HEK293 (cell line): Measurements from ENCODE around the gene FKBP7.

Experiments used
- CTCF ChIA-PET: fragments of 350-600 bp; formaldehyde crosslinking; extraction: SDS; loops from one replicate; lab custom pipeline; 2021; ENCODE audit warnings: antibody characterized with exemption; lab: Yijun Ruan, JAX
- POLR2A ChIA-PET: fragments of 300-600 bp; formaldehyde crosslinking; extraction: SDS; loops from one replicate; lab custom pipeline; 2020; ENCODE audit warnings: antibody characterized with exemption, inconsistent platforms; lab: Yijun Ruan, JAX
- H3K27ac ChIP-seq: fragments of 200-500 bp; sonication (Bioruptor generic); 2 replicates; pipeline ENCODE4 v1.5.1; 2014; ENCODE audit warnings: low read depth, low read length, control low read depth, inconsistent platforms; ENCODE audit errors: extremely low read depth
- H3K36me3 ChIP-seq, 2 experiments: fragments of 200-500 bp in 1 of 2; sonication (Bioruptor generic) in 1 of 2; 1 replicate in 1 of 2; 2 replicates in 1 of 2; pipeline ENCODE4 v1.5.1; 2014 to 2017; ENCODE audit warnings: inconsistent platforms in 2 of 2, low read length in 2 of 2; ENCODE audit not compliant: control insufficient read depth in 2 of 2, insufficient read depth in 1 of 2
- H3K4me1 ChIP-seq: fragments of 200-500 bp; sonication (Bioruptor generic); 2 replicates; pipeline ENCODE4 v1.5.1; 2014; ENCODE audit warnings: mild to moderate bottlenecking, low read length, inconsistent platforms; ENCODE audit not compliant: control insufficient read depth, insufficient read depth
- H3K4me3 ChIP-seq: 2 replicates; pipeline ENCODE4 v1.5.1; 2011; ENCODE audit warnings: low read depth, mild to moderate bottlenecking, control low read depth, low read length, moderate library complexity
- H3K9me3 ChIP-seq: fragments of 200-500 bp; sonication (Bioruptor generic); 2 replicates; pipeline ENCODE4 v1.5.1; 2014; ENCODE audit warnings: low read depth, low read length, inconsistent platforms; ENCODE audit not compliant: control insufficient read depth, insufficient read depth
- IKZF3 ChIP-seq: fragments of 450-650 bp; IDR thresholded peaks from 2 replicates; pipeline ENCODE4 v1.5.0; 2018; ENCODE audit warnings: missing biosample characterization, mild to moderate bottlenecking, missing genetic modification characterization, moderate library complexity
- PRDM2 ChIP-seq: fragments of 450-650 bp; formaldehyde crosslinking; IDR thresholded peaks from 2 replicates; pipeline ENCODE4 v1.5.1; 2016; ENCODE audit warnings: missing biosample characterization, missing genetic modification characterization, borderline replicate concordance
- PRDM6 ChIP-seq: fragments of 450-650 bp; formaldehyde crosslinking; IDR thresholded peaks from 2 replicates; pipeline ENCODE4 v1.5.1; 2017; ENCODE audit warnings: missing biosample characterization, missing genetic modification characterization
- REPIN1 ChIP-seq: fragments of 450-650 bp; formaldehyde crosslinking; IDR thresholded peaks from 2 replicates; pipeline ENCODE4 v1.5.1; 2017; ENCODE audit warnings: missing biosample characterization, missing genetic modification characterization, low read depth
- SP2 ChIP-seq: fragments of 450-650 bp; formaldehyde crosslinking; IDR thresholded peaks from 2 replicates; pipeline ENCODE4 v1.5.1; 2016; ENCODE audit warnings: missing biosample characterization, missing genetic modification characterization
- ZBTB21 ChIP-seq: fragments of 450-650 bp; formaldehyde crosslinking; IDR thresholded peaks from 2 replicates; pipeline ENCODE4 v1.5.1; 2017; ENCODE audit warnings: missing biosample characterization, missing genetic modification characterization
- ZNF121 ChIP-seq: fragments of 450-650 bp; formaldehyde crosslinking; IDR thresholded peaks from 2 replicates; pipeline ENCODE4 v1.5.1; 2016; ENCODE audit warnings: missing biosample characterization, missing genetic modification characterization
- ZNF140 ChIP-seq: fragments of 450-650 bp; formaldehyde crosslinking; IDR thresholded peaks from 2 replicates; pipeline ENCODE4 v1.5.1; 2016; ENCODE audit warnings: missing biosample characterization, missing genetic modification characterization
- ZNF184 ChIP-seq: fragments of 450-650 bp; IDR thresholded peaks from 2 replicates; pipeline ENCODE4 v1.5.1; 2018; ENCODE audit warnings: missing biosample characterization, mild to moderate bottlenecking, missing genetic modification characterization
- ZNF280D ChIP-seq: fragments of 450-650 bp; formaldehyde crosslinking; IDR thresholded peaks from 2 replicates; pipeline ENCODE4 v1.5.1; 2016; ENCODE audit warnings: missing biosample characterization, missing genetic modification characterization
- ZNF341 ChIP-seq: fragments of 450-650 bp; formaldehyde crosslinking; IDR thresholded peaks from 2 replicates; pipeline ENCODE4; 2016; ENCODE audit warnings: low read depth, missing biosample characterization, missing genetic modification characterization
- ZNF529 ChIP-seq: fragments of 450-650 bp; formaldehyde crosslinking; IDR thresholded peaks from 2 replicates; pipeline ENCODE4 v1.5.1; 2017; ENCODE audit warnings: missing genetic modification characterization, missing biosample characterization; ENCODE audit not compliant: insufficient replicate concordance
- ZNF747 ChIP-seq: fragments of 450-650 bp; formaldehyde crosslinking; IDR thresholded peaks from 2 replicates; pipeline ENCODE4 v1.5.1; 2016; ENCODE audit warnings: missing biosample characterization, missing genetic modification characterization
- ZNF843 ChIP-seq: fragments of 450-650 bp; formaldehyde crosslinking; IDR thresholded peaks from 2 replicates; pipeline ENCODE4 v1.5.1; 2016; ENCODE audit warnings: missing biosample characterization, missing genetic modification characterization
- ZSCAN23 ChIP-seq: fragments of 450-650 bp; formaldehyde crosslinking; IDR thresholded peaks from 2 replicates; pipeline ENCODE4 v1.5.1; 2016; ENCODE audit warnings: missing biosample characterization, missing genetic modification characterization
- TF ChIP-seq, protein P1 (sequence below): fragments of 450-650 bp; formaldehyde crosslinking; IDR thresholded peaks from 2 replicates; pipeline ENCODE4 v1.5.1; 2016; ENCODE audit warnings: missing biosample characterization, missing genetic modification characterization

Gene FKBP7

DNA sequence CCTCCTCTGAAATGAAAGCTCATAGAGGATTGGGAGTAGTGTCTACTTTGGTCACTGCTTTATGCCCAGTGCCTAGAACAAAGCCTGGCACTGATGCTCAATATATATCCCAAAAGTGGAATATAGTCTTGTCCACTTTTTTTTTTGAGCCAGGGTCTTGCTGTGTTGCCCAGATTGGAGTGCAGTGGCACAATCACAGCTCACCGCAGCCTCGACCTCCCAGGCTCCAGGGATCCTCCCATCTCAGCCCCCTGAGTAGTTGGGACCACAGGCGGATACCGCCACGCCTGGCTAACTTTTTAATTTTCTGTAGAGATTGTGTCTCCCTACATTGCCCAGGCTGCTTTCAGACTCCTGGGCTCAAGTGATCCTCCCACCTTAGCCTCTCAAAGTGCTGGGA lies 3.8 kb downstream of the FKBP7 start:
- H3K9me3 ChIP-seq = no peaks in the 10 kb centered on the region
- TF ChIP-seq PRDM2 (tag by site-specific recombination) (no peak), ZNF121 (tag by site-specific recombination) (peak; percentile 76)
- TF ChIP-seq, all 188 proteins: peak for 1
- Histone ChIP-seq H3K36me3 (no peaks in the 10 kb centered on the region), H3K4me1 (peaks cover 5% of the 10 kb centered on the region; the same call in 1 of the 2 replicates), H3K27ac (no peak overlapping the region), H3K4me3 (no peak overlapping the region)
- ChIA-PET POLR2A (interaction anchor here (1.2 kb wide), 1 partner anchor 24 kb away, joined by 5 read pairs; the partner anchor contains the start of genes PJVK and PRKRA), CTCF (interaction anchor here (0.6 to 0.8 kb wide), 2 partner anchors 21 to 23 kb away, joined by 3 to 5 read pairs; partner anchors contain the start of genes PJVK and PRKRA)

GRCh38 chr2:178473931-178474330 lies 4.5 kb downstream of the FKBP7 start:
- CTCF ChIA-PET = interaction anchor here (0.6 to 0.8 kb wide), 2 partner anchors 20 to 23 kb away, joined by 3 to 5 read pairs; partner anchors contain the start of genes PJVK and PRKRA
- H3K4me3 ChIP-seq = no peak overlapping the region
- H3K36me3 ChIP-seq = no peaks in the 10 kb centered on the region
- TF ChIP-seq ZNF747 (tag by site-specific recombination) (no peak), ZNF140 (tag by site-specific recombination) (no peak), ZNF280D (tag by site-specific recombination) (no peak), REPIN1 (tag by site-specific recombination) (no peak), SP2 (tag by site-specific recombination) (no peak), ZNF184 (tag by site-specific recombination) (no peak), ZBTB21 (tag by site-specific recombination) (no peak), ZSCAN23 (tag by site-specific recombination) (no peak), ZNF341 (no peak), ZNF843 (no peak), PRDM6 (tag by site-specific recombination) (no peak), ZNF529 (tag by site-specific recombination) (no peak), IKZF3 (no peak)
- TF ChIP-seq, protein P1, sequence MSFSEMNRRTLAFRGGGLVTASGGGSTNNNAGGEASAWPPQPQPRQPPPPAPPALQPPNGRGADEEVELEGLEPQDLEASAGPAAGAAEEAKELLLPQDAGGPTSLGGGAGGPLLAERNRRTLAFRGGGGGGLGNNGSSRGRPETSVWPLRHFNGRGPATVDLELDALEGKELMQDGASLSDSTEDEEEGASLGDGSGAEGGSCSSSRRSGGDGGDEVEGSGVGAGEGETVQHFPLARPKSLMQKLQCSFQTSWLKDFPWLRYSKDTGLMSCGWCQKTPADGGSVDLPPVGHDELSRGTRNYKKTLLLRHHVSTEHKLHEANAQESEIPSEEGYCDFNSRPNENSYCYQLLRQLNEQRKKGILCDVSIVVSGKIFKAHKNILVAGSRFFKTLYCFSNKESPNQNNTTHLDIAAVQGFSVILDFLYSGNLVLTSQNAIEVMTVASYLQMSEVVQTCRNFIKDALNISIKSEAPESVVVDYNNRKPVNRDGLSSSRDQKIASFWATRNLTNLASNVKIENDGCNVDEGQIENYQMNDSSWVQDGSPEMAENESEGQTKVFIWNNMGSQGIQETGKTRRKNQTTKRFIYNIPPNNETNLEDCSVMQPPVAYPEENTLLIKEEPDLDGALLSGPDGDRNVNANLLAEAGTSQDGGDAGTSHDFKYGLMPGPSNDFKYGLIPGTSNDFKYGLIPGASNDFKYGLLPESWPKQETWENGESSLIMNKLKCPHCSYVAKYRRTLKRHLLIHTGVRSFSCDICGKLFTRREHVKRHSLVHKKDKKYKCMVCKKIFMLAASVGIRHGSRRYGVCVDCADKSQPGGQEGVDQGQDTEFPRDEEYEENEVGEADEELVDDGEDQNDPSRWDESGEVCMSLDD (tag by site-specific recombination) = no peak
- H3K4me1 ChIP-seq = peaks cover 7% of the 10 kb centered on the region
- POLR2A ChIA-PET = interaction anchor here (1.2 kb wide), 1 partner anchor 23 kb away, joined by 5 read pairs; the partner anchor contains the start of genes PJVK and PRKRA
- H3K9me3 ChIP-seq = no peaks in the 10 kb centered on the region
- H3K27ac ChIP-seq = no peak overlapping the region
